ENCODE data around the gene CCDC74A. TPM values are rescaled to one million over a fixed set of nuclear protein-coding genes. Genes with fewer than 3 reads are reported as not detected.
"Not testable (repeated sequence)": the region's sequence is repeated elsewhere in the genome, so short reads cannot be mapped to it uniquely, and the experiment has no call there.

CCDC74A gene
- total RNA-seq (2021) (3.4 and 4.0 TPM in 2 replicates), Bru-seq, nascent RNA (percentile 18 among the genes with signal in this experiment), BruChase-seq, experiment 1, labeled RNA remaining after a 2-hour chase (percentile 19 among the genes with signal in this experiment), BruChase-seq, experiment 2, labeled RNA remaining after a 6-hour chase (percentile 25 among the genes with signal in this experiment)
- long read RNA-seq, partial matches to known transcripts: 0 of 10 reads
- long read RNA-seq, other reads (novel, unspliced or antisense): 3 of 10 reads

GRCh38 chr2:131527131-131528001 lies at the start of gene CCDC74A:
Gene CCDC74A, plus strand, starts transcription at chr2:131527888. Its CDS starts 83 bp downstream, at chr2:131527971.
- H4K20me1 ChIP-seq (ENCODE audit: insufficient read depth); H3K27ac ChIP-seq; H3K9me3 ChIP-seq (ENCODE audit: insufficient read depth, low read depth); H3K27me3 ChIP-seq (ENCODE audit: insufficient read depth, low read depth); BruUV-seq (replicated peaks); H3K4me1 ChIP-seq (replicated peaks; ENCODE audit: insufficient read depth); POLR2A ChIA-PET (ENCODE audit: unreplicated experiment); intact Hi-C loops (cut with micrococcal nuclease; ENCODE audit: unreplicated experiment); H3K79me2 ChIP-seq (ENCODE audit: low read depth); H3K36me3 ChIP-seq (ENCODE audit: low read depth); CTCF ChIA-PET; H3K9me2 ChIP-seq (ENCODE audit: insufficient read depth); H3F3A ChIP-seq (ENCODE audit: insufficient read depth, low read depth): not testable (repeated sequence)
- peak within 1 kb of the TSS; percentile 61 for H3K4me2 ChIP-seq
- 0 out of 2 replicates have a peak within 1 kb of the TSS, but pooled peaks have one; percentile 66 for H2AFZ ChIP-seq
- DNase-seq: peak in 1 of 2 experiments; percentile 82
- peak within 1 kb of the TSS; percentile 14; the same call in 1 of the 2 replicates for H3K4me3 ChIP-seq

- H3K36me3 ChIP-seq (ENCODE audit: low read depth); H3K79me2 ChIP-seq (ENCODE audit: low read depth); BruUV-seq (replicated peaks); H4K20me1 ChIP-seq (ENCODE audit: insufficient read depth); H3F3A ChIP-seq (ENCODE audit: insufficient read depth, low read depth); H2AFZ ChIP-seq; H3K4me1 ChIP-seq (replicated peaks; ENCODE audit: insufficient read depth); CTCF ChIA-PET; H3K4me2 ChIP-seq; H3K27me3 ChIP-seq (ENCODE audit: insufficient read depth, low read depth); POLR2A ChIA-PET (ENCODE audit: unreplicated experiment); H3K27ac ChIP-seq; H3K9me2 ChIP-seq (ENCODE audit: insufficient read depth); DNase-seq; H3K4me3 ChIP-seq; H3K9me3 ChIP-seq (ENCODE audit: insufficient read depth, low read depth); intact Hi-C loops (cut with micrococcal nuclease; ENCODE audit: unreplicated experiment): not testable (repeated sequence)
Measured at GRCh38 chr2:131478074-131478849, 49.4 kb upstream of the CCDC74A start.

GRCh38 chr2:131478850-131479461 lies 48.7 kb upstream of the CCDC74A start:
- H3K27me3 ChIP-seq (ENCODE audit: insufficient read depth, low read depth); H3K36me3 ChIP-seq (ENCODE audit: low read depth); H3K79me2 ChIP-seq (ENCODE audit: low read depth); H3K4me2 ChIP-seq; BruUV-seq (replicated peaks); DNase-seq; H3K9me2 ChIP-seq (ENCODE audit: insufficient read depth); H3F3A ChIP-seq (ENCODE audit: insufficient read depth, low read depth); H3K9me3 ChIP-seq (ENCODE audit: insufficient read depth, low read depth); H3K4me1 ChIP-seq (replicated peaks; ENCODE audit: insufficient read depth); H2AFZ ChIP-seq; H4K20me1 ChIP-seq (ENCODE audit: insufficient read depth); H3K27ac ChIP-seq; CTCF ChIA-PET; POLR2A ChIA-PET (ENCODE audit: unreplicated experiment); intact Hi-C loops (cut with micrococcal nuclease; ENCODE audit: unreplicated experiment); H3K4me3 ChIP-seq: not testable (repeated sequence)

- H3K27me3 ChIP-seq (ENCODE audit: insufficient read depth, low read depth); BruUV-seq (replicated peaks); H3F3A ChIP-seq (ENCODE audit: insufficient read depth, low read depth); H3K36me3 ChIP-seq (ENCODE audit: low read depth); CTCF ChIA-PET; H3K79me2 ChIP-seq (ENCODE audit: low read depth); H3K4me1 ChIP-seq (replicated peaks; ENCODE audit: insufficient read depth); H2AFZ ChIP-seq; H3K9me3 ChIP-seq (ENCODE audit: insufficient read depth, low read depth); H3K27ac ChIP-seq; H4K20me1 ChIP-seq (ENCODE audit: insufficient read depth); H3K4me2 ChIP-seq; DNase-seq; H3K9me2 ChIP-seq (ENCODE audit: insufficient read depth); H3K4me3 ChIP-seq; intact Hi-C loops (cut with micrococcal nuclease; ENCODE audit: unreplicated experiment); POLR2A ChIA-PET (ENCODE audit: unreplicated experiment): not testable (repeated sequence)
Measured at GRCh38 chr2:131480351-131480750, 47.3 kb upstream of the CCDC74A start.

- H4K20me1 ChIP-seq (ENCODE audit: insufficient read depth); H3K9me2 ChIP-seq (ENCODE audit: insufficient read depth); H3K27me3 ChIP-seq (ENCODE audit: insufficient read depth, low read depth); H3K4me3 ChIP-seq; H3K4me2 ChIP-seq; H2AFZ ChIP-seq; BruUV-seq (replicated peaks); DNase-seq; H3K27ac ChIP-seq; intact Hi-C loops (cut with micrococcal nuclease; ENCODE audit: unreplicated experiment); H3K36me3 ChIP-seq (ENCODE audit: low read depth); H3F3A ChIP-seq (ENCODE audit: insufficient read depth, low read depth); H3K9me3 ChIP-seq (ENCODE audit: insufficient read depth, low read depth); POLR2A ChIA-PET (ENCODE audit: unreplicated experiment); H3K79me2 ChIP-seq (ENCODE audit: low read depth); H3K4me1 ChIP-seq (replicated peaks; ENCODE audit: insufficient read depth): not testable (repeated sequence)
- CTCF ChIA-PET: interaction anchor here (0.6 kb wide), 1 partner anchor 1498 kb away, joined by 3 read pairs; no protein-coding TSS in a partner anchor
Measured at GRCh38 chr2:131482506-131483155, 45.1 kb upstream of the CCDC74A start.

GRCh38 chr2:131483981-131484820 lies 43.5 kb upstream of the CCDC74A start:
- H3F3A ChIP-seq (ENCODE audit: insufficient read depth, low read depth); H3K27ac ChIP-seq; H3K9me2 ChIP-seq (ENCODE audit: insufficient read depth); H3K4me2 ChIP-seq; H4K20me1 ChIP-seq (ENCODE audit: insufficient read depth); H3K79me2 ChIP-seq (ENCODE audit: low read depth); H2AFZ ChIP-seq; H3K9me3 ChIP-seq (ENCODE audit: insufficient read depth, low read depth); CTCF ChIA-PET; BruUV-seq (replicated peaks); H3K27me3 ChIP-seq (ENCODE audit: insufficient read depth, low read depth); H3K36me3 ChIP-seq (ENCODE audit: low read depth); H3K4me1 ChIP-seq (replicated peaks; ENCODE audit: insufficient read depth); DNase-seq; intact Hi-C loops (cut with micrococcal nuclease; ENCODE audit: unreplicated experiment); H3K4me3 ChIP-seq; POLR2A ChIA-PET (ENCODE audit: unreplicated experiment): not testable (repeated sequence)
